ENCODE results near the gene LRRC8A.

DNA sequence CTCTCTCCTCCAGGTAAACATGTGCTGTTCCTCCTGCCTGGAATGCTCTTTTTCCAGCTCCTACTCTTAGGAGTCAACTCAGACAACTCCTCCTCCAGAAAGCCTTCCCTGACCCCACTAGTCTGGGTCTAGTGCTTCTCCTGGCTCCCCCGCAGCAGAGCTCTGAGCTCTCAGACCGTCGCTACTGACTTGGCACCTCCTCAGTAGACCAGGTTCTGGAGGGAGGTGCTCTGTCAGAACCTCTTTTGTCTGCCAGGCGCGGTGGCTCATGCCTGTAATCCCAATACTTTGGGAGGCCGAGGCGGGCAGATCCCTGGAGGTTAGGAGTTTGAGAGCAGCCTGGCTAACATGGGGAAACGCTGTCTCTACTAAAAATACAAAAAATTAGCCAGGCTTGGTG, 3.4 kb downstream of the LRRC8A start:
- TF ChIP-seq, protein P1, sequence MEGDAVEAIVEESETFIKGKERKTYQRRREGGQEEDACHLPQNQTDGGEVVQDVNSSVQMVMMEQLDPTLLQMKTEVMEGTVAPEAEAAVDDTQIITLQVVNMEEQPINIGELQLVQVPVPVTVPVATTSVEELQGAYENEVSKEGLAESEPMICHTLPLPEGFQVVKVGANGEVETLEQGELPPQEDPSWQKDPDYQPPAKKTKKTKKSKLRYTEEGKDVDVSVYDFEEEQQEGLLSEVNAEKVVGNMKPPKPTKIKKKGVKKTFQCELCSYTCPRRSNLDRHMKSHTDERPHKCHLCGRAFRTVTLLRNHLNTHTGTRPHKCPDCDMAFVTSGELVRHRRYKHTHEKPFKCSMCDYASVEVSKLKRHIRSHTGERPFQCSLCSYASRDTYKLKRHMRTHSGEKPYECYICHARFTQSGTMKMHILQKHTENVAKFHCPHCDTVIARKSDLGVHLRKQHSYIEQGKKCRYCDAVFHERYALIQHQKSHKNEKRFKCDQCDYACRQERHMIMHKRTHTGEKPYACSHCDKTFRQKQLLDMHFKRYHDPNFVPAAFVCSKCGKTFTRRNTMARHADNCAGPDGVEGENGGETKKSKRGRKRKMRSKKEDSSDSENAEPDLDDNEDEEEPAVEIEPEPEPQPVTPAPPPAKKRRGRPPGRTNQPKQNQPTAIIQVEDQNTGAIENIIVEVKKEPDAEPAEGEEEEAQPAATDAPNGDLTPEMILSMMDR (conservative IDR thresholded peaks at IDR 0.05; ENCODE audit: low read length) = no peak
- TF ChIP-seq EZH2phosphoT487 (IDR thresholded peaks at IDR 0.05; ENCODE audit: borderline replicate concordance, low read depth, low read length) = no peak

Measured in OCI-LY7 (cell line).